ENCODE results near the gene ATAD2B. TPM values are rescaled to one million over a fixed set of nuclear protein-coding genes. Genes with fewer than 3 reads are reported as not detected.

ATAD2B gene
- total and polyA plus RNA-seq, 2 of the 8 experiments (the other 6 are each of a cell fraction or from before 2014, with no cell fraction given): 3.4 to 16.1 TPM

- no peak for TF ChIP-seq SRF (IDR thresholded peaks at IDR 0.05; ENCODE audit: low read depth, low read length)
Measured at GRCh38 chr2:23871206-23871605, 55.7 kb downstream of the ATAD2B start (continued).

All from H1 (cell line).